ENCODE measurements around the gene TOP2A.
A peak's percentile ranks its signal among the peaks of the same experiment; 100 is the strongest.
"Not testable (repeated sequence)": the region's sequence is repeated elsewhere in the genome, so short reads cannot be mapped to it uniquely, and the experiment has no call there.

The TOP2A gene

DNA sequence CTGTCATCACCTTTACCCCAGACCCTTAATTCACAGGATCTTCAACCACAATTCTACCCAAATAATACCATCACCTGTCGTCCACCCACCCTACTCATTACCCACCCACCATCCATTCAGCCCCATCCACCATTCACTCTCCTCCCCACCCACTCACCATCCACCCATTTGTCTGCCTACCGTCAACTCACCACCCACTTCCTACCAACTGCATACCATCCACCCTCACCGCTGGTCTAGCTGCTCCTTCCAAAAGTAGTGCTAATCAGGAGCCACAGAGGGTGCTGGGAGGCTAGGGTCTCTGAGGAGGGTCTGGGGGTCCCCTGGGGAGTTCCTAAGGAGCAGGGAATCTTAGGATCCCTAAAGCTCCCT, 13.5 kb upstream of the TOP2A start:
- no peak for DNase-seq

DNA sequence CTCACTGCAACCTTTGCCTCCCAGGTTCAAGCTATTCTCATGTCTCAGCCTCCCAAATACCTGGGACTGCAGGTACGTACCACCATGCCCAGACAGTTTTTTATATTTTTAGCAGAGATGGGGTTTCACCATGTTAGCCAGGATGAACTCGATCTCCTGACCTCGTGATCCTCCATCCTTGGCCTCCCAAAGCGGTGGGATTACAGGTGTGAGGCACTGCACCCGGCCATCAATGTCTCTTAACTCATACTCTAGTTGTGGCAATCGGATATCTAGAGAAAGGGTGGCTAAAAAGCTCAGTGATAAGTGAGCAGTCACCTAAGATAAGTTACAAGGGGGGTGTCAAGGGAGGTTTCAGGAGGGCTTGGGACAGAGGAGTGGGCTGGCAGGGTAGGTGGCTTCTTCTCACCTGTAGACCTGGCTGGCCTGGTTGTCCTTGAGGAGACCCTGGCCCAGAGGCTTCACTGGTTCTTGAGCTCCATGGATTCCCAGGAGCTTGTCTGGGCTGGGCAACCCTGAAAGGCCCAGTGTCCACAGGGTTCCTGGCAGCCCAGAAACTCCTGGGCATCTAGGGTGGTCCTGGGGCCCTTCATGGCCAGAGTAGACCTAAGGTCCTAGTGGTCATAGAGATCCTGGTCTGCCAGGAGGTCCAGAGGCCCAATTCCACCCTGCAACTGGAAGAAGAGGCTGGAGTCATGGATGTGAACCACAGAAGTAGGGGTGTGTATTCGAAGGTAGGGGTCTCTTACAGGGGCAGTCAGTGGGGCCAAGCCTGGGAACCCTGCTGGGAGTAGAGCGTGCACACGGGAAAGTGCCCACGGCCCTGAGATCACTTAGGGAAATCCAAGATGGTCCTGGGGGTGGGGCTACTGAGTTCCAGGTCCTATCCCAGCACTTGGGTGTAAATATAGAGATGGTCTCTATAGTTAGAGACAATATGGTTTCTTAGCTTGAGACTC, 12.9 kb upstream of the TOP2A start:
- no peak for DNase-seq

DNA sequence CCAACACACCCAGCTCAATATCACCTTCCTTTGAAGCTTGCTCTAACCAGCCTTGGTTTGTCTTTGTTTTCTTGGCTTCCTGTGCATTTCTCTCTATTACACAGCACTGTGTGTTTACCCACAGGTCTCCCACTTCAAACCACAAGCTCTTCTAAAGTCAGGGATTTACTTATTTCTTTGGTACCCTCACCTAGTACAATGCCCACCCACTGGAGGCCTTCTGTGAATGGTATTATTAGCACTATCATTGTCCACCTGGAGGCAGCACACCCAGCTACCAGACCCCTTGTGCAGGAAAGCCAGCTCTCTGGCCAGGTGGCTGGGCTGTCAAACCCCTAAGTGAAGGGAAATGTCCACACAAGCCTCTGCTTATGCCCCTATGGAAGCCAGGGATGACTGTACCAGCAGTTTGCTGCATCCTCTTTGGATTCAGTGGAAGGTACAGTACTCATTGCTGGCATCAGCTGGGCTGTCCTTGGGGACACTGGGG, 9.4 kb upstream of the TOP2A start:
- no peak for DNase-seq

DNA sequence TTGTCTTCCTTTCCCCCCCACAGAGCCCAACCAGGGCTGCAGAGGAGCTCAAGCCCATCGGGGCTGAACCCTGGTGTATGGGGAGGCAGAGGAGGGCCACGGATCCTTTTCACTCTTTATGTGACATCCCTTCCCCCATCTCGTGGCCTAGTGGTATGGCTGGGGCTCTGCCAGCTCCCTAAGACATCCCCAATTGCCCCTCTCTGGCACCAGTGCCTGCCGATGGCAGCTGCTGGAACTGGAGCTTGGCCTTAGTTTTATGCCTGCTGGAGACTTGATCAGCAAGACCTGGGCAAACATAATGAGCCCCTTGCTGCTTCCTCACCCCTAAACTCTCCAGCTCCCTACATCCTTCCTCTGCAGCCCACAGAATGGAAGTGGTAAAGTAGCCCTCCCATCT, 8.0 kb upstream of the TOP2A start:
- no peak for DNase-seq

DNA sequence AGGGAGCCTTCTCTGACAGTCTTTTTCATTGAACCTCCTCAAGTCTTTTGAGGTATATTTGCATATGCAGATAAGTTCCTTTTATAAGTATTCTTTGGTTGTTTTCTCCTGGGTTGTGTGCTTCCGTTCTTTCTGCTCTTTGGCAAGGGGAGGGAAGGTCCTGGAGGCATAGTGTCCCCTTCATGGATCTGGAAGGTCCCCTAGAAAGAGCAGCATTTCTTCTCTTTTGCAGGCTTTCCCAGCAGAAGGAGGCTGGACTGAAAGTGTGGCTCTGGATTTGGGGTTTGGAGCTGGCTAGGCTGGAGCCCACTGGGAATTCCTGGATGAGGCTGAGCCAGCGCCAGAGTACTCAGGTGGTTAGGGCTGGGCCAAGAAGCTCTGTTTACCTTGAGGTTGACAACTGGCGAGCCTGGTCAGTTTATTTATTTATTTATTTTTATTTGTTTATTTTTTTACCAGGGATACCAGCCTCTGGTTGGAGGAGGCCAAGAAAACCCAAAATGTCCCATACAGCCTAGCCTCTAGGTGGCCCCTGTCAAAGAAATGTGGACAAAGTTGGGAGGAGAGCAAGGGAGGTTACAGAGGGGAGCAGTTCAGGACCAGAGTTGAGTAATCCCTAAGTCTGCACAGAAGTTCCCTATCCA, 5.4 kb upstream of the TOP2A start:
- DNase-seq = no peak

DNA sequence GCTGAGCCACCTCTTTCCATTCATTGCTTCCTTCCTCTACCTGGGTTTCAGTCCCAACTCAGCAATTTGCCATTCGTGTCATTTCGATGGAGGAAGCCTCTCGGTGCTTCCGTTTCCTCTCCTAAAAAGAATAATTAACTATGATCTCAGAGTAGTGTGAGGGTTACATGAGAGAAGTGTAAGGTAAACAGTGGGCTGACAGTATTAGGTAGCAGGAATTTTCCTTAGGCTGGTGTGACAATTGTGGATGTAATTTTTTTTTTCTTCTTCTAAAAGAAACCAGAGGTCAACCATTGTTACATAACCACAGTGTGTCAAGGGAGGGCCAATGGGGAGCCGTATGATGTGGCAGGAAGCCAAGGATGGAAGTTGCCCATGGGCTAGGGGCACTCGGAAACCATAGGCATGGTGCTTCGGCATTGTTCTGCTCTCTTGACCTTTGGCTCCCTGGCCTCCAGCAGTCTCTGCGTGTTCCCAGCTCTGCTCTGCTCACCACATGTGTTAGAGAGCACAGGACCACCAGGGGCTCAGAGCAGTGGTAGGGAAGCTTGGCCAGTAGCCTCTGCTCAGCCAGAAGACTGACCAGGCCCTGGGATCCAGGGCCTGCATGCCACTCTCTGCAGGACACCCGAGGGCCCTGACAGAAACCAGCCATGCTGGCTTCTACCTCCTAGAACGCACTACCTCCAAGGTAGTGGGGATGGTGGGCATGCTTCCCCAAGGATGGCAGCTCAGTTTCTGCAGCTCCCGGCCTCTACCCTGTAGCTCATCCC, 2.0 kb upstream of the TOP2A start:
- peak; percentile 72 for DNase-seq

DNA sequence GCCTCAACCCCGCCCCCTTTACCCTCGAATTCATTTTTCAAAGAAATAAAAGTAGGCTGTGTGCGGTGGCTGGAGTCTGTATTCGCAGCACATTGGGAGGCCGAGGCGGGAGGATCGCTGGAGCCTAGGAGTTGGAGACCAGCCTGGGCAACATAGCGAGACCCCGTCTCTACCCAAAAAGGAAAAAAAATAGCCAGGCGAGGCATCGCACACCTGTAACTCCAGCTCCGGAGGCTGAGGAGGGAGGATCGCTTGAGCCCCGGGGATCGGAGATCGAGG, 671 bp upstream of the TOP2A start:
- DNase-seq = no peak

DNA sequence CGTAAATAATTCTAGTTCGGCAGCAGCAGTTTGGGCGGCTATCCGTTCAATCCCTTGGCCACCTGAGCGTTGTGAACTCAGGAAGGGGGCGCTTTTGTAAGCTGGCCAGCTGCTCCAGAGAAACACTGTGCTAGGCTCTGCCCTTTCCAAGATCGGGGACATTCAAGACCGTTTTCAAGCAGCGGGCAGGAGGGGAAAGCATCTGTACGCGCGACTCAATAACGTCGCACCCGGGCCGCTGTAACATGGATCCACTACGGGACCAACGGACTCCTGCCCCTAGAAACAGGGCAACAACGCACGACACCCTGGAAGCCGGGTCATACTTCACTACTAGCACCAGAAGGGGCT, 463 bp downstream of the TOP2A start:
- DNase-seq = no peak

DNA sequence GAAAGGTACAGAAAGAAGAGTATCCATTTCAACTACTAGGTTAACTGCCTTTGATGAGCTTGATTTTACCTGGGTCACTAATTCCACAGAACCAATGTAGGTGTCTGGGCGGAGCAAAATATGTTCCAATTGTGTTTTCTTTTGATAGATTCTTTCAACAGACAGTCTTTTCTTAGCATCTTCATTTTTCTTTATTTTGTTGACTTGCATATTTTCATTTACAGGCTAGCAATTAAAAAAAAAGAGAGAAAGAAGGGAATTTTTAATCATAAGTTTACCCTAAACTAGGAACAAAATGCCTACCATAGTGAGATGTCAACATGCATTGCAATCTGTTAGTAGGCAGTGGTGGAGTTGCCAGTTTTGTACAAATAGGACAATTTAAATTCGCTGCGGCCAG, 1.0 kb downstream of the TOP2A start:
- no peak for DNase-seq

DNA sequence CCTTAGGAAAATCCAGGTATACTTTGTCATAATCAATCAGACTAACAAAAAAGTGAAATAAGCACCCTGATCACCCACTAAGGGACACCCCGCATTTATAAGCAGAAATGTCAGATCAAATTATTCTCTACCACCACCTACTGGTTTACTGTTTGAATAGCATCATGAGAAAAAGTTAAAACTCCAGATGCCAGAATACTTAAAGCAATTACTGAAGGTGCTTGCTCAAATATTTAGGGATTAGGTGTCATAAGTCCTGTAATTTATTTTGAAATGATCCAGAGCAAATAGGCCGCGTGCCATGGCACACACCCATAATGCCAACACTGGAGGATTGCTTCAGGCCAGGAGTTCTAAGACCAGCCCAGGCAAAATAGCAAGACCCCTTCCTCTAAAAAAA, 2.3 kb downstream of the TOP2A start:
- no peak for DNase-seq

DNA sequence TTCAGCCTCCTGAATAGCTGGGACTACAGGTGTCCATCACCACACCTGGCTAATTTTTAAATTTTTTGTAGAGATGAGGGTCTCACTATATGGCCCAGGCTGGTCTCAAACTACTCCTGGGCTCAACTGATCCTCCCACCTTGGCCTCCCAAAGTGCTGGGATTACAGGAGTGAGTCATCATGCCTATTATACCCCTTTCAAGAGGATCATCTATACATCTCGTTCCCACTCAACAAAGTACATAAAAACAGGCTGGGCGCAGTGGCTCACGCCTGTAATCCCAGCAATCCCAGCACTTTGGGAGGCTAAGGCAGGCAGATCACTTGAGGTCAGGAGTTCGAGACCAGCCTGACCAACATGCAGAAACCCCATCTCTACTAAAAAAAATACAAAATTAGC, 3.4 kb downstream of the TOP2A start:
- DNase-seq = not testable (repeated sequence)

DNA sequence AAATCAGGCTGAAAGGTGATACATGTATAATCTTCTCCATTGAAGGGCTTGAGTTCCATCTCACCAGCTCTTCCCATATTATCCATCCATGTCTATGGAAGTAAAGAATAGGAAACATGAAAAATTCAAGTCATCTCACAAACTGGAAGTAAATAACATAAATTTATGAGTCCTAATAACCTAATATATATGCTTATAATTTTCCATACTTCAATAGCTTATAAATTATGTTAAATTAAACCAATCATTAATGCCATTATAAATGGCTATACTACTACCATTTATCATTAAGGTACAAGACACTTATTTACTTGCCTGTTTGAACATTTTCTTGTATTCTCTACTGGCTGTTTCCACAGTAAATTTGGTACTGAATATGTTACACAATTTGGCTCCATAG, 4.8 kb downstream of the TOP2A start:
- DNase-seq = no peak

DNA sequence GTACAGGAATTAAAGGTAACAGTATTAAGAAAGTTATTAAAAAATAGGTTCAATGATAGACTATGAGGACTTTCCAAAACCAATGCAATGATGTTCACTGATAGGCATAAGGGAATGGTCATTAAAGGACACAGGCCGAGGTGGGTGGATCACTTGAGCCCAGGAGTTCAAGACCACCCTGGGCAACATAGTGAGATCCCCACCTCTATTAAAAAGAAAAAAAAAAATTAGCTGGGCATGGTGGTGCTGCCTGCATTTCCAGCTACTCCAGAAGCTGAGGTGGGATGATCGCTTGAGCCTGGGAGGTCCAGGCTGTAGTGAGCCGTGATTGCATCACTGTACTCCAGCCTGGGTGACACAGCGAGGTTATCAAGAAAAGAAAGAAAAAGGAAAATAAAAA, 5.9 kb downstream of the TOP2A start:
- no peak for DNase-seq

DNA sequence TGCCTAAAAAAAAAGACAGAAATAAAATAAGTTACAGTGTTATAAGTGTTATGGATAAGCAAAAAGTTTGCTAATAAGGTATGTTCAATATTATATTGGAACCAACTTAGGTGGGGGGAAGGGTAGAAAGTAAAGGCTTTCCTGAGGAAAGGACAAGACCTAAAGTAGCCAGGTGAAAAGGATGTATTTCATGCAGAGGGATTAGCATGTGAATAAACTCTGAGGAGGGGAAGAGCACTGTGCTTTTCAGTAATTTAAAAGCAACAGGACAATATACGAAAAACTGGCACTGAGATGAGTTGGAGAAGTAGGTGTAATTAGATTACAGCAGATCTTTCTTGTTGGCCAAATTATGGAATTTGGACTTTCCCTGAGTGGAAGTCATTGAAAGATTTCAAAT, 7.6 kb downstream of the TOP2A start:
- DNase-seq = no peak

DNA sequence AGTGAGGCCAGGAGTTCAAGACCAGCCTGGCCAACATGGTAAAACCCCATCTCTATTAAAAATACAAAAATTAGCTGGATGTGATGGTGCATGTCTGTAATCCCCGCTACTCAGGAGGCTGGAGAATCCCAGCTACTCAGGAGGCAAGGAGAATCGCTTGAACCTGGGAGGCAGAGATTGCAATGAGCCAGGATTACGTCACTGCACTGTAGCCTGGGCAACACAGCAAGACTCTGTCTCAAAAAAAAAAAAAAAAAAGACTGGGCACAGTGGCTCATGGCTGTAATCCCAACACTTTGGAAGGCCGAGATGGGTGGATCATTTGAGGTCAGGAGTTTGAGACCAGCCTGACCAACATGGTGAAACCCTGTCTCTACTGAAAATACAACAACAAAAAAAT, 8.2 kb downstream of the TOP2A start:
- not testable (repeated sequence) for DNase-seq

DNA sequence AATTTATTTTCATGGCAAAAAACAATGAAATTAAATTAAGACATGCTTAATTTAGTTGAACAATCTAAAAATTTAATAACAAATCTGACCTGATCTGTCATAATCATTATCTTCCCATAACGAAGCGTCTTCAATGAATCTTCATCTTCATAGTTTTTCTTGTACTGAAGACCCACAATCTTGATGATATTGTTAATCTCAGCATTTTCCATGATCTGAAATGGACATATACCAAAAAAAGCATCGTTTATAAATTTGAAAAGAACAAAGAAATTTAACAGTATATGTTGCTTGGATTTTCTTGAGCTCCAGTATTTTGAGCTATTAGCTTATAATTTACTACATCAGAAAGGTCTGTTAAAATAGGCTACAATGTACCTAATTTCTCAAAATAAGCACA, 10.2 kb downstream of the TOP2A start:
- no peak for DNase-seq

DNA sequence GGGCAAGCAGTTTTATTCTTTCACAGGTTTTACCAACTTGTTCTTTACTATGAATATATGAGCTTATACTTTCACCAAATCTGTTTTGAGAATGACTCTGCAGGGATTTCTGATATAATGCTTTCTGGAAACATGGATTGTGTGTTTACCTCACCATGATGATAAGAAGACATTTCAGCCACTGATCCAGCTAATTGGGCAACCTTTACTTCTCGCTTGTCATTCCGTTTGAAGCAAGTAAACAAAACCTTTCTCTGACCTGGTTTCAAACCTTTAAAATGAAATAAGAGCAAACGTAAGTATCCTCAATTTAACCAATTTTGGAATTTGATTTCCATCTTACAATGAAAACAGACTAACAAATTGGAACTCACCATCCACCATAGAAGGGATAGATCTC, 13.7 kb downstream of the TOP2A start:
- no peak for DNase-seq

DNA sequence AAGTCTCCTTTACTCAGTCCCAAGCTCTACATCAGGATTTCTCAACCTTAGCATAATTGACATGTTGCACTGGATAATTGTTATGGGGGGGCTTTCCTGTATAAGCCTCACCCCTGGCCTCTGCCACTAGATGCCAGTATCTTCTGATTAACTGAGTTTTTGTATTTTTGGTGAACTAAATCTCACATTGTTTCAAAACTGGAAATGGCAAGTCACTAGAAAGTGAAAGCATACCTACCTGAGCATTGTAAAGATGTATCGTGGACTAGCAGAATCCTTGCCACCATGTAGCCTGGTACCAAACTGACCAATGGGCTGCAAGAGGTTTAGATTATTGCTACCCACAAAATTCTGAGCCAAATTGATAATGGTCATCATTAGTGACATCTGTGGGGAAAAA, 15.0 kb downstream of the TOP2A start:
- DNase-seq = no peak

DNA sequence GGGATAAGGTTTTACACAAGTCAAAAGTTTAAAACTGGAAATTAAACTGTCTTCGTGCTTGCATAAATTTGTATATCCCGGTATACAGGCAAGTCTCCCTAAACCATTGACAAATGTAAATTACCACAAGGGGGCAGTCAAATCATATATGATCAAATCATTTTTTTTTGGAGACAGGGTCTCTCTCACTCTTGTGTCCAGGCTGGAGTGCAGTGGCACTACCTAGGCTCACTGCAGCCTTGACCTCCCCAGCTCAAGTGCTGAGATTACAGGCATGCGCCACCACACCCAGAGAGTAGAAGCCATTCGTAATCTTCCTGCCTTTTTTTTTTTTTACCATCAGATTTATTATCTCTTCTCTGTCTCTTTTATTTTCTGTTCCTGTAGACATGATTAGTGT, 18.5 kb downstream of the TOP2A start:
- DNase-seq = peak; percentile 10

DNA sequence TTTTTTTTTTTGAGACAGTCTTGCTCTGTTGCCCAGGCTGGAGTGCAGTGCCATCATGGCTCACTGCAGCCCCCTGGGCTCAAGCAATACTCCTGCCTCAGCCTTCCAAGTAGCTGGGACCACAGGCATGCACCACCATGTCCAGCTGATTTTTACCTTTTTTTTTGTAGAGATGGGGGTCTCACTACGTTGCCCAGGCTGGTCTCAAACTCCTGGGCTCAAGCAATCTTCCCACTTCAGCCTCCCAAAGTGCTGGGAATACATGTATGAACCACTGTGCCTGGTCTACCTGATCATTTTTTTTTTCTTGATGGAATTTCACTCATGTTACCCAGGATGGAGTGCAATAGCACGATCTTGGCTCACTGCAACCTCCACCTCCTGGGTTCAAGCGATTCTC, 31.1 kb downstream of the TOP2A start:
- not testable (repeated sequence) for DNase-seq

DNA sequence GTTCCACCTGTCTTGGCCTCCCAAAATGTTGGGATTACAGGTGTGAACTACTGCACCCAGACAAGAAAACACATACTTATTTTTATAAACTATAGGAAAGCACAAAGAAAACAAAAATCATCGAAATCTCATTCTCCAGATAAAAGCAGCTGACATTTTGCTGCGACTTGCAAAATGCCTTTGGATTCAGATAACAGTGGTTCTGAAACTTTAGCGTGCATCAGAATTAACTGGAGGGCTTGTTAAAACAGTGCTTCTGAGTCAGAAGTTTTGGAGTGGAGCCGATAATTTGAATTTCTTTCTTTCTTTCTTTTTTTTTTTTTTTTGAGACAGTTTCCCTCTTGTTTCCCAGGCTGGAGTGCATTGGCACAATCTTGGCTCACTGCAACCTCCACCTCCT, 35.4 kb downstream of the TOP2A start:
- no peak for DNase-seq

DNA sequence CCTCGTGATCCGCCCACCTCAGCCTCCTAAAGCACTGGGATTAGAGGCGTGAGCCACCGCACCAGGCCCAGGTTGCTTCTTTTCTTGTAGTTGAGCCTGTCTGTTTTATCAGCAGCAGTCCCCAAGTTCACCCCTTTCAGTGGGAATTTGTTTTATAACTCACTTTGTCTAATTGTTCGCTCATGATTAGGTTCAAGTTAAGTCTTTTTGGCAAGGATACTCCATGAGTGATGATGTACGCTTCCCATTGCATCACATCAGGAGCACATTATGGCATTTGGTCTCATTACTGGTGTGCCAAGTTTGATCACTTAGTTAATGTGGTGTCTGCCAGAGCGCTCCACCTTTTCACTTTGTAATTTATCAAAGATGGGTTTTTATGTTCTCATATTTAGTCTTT, 38.7 kb downstream of the TOP2A start:
- DNase-seq = no peak

DNA sequence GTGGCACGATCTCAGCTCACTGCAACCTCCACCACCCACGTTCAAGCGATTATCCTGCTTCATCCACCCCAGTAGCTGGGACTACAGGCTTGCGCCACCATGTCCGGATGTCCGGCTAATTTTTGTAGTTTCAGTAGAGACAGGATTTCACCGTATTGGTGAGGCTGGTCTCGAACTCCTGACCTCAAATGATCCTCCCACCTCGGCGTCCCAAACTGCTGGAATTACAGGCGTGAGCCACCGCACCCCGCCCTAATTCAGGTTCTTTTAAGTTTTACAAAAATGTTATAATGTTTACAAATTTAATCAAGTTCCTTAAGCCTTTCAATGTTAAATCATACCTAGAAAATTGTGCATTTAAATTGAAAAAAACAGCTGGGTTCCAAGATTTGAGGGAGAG, 39.9 kb downstream of the TOP2A start:
- no peak for DNase-seq

DNA sequence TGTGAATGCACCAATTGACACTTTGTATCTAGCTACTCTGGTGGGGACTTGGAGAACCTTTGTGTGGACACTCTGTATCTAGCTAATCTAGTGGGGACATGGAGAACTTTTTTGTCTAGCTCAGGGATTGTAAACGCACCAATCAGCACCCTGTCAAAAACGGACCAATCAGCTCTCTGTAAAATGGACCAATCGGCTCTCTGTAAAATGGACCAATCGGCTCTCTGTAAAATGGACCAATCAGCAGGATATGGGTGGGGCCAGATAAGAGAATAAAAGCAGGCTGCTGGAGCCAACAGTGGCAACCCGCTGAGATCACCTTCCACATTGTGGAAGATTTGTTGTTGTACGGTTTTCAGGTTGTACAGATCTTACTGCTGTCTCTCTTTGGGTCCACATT, 41.2 kb downstream of the TOP2A start:
- not testable (repeated sequence) for DNase-seq
